DMS 273 (cell line): ENCODE data around the gene HTD2.

ENCODE experiments used
- DNase-seq: peaks from one replicate; lab custom pipeline; 2025; ENCODE audit not compliant: unreplicated experiment; lab: John Stamatoyannopoulos, UW

The HTD2 gene

DNA sequence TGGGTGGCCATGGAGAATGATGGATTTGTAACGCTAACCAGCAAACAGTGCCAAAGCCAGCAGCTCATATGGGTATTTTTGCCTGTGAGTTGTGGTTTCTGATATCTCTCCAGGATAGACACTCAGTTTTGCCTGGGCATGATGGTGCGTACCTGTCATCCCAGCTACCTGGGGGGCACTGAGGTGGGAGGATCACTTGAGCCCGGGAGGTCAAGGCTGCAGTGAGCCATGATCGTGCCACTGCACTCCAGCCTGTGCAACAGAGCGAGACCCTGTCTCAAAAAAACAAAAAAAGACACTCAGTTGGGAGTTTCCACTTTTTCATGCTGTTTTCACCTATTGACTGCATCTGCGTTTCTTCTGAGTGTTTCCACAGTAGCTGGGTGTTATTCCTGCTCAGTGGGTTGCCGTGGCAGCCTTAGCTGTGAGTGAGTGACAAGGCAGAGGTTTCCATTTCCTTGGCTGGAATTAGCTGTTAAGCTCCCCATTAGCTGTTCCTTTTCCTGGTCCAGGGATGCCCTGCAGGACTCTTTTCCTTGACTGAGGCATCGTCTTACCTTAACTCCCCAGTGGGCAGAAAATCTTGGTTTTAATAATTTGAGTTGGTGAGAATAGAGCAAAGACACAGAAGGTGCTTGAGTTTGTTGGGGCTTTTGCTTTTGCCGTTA is 14.5 kb upstream of the HTD2 start:
- no peak for DNase-seq

DNA sequence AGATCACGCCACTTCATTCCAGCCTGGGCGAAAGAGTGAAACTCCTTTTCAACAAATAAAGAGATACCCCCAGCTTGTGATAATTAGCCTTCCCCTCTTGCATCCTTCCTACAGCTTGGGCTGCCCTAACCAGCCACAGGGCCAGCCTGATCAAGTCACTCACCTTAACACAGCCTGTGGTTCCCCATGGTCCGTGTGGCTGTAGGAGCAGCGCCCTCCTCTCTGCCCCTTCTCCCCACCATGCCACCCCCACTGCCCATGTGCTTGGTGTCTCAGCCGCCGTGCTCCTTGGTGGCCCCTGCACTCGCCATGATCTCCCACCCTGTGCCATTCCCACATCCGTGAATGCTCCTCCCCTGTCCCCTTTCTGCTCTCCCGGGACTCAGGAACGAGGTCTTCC is 13.5 kb upstream of the HTD2 start:
- DNase-seq, result no peak

DNA sequence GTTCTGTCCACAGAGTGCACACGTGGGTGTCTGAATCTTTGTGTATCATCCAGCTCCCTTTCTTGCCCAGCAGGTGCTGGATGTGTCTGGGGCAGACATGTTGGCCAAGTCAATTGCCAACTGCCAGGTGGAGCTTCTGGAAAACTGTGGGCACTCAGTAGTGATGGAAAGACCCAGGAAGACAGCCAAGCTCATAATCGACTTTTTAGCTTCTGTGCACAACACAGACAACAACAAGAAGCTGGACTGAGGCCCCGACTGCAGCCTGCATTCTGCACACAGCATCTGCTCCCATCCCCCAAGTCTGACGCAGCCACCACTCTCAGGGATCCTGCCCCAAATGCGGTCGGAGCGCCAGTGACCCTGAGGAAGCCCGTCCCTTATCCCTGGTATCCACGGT is 12.8 kb upstream of the HTD2 start:
- DNase-seq, result no peak

DNA sequence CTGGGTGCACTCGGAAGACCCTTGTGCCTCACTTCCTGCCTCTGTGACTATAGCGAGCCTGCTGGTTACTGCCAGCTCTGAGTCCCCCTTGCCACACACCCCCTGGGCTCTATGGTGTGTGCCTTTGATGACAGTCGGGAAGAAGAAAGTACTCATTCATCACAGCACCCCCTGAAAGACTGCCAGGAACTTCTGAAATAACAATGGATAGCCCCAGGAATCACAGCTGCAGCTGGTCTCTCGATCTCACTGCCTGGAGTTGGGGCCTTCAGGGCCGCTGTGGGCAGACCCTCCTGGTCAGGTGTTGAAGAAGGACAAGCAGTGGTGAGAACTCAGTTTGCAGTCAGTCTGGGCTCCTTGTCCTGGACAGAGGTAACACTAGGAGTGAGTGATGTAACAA is 10.1 kb upstream of the HTD2 start:
- DNase-seq, result no peak

DNA sequence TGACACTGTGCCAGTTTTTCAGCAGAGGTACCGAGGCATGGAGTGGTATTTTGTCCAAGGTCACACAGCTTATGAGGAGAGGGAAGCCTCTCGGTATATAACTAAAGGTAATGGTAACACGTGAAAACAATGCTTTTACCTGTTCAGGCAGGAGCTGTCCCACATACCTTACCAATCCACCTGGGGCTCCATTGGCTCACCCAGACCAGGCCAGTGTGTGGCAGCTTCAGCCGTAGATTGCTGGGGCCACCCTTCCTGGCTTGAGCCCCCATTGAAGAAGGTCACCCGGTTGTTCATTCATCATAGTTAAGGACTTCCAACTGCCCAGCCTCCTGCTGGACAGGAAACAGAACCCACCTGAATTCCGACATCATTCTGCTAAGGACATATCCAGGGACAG is 9.5 kb upstream of the HTD2 start:
- DNase-seq, result no peak

DNA sequence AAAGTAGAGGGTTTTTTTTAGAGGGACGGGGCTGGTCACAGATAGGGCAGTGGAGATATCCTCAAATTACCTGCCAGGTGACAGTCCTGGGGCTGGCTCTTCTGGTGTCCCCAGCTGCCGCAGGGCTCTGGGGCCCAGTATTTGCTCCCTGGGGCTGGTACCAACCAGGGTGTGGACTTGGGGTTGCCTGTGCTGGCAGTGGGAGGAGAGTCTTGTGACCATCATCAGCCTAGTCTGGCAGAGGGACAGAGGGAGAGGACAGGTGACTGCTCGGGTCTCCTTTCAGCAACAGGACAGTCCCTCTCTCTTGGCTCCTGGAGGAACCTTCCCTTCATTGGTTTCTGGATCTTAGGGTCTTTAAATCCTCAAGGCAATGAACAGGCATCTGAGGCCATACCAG is 8.1 kb upstream of the HTD2 start:
- DNase-seq, result no peak

DNA sequence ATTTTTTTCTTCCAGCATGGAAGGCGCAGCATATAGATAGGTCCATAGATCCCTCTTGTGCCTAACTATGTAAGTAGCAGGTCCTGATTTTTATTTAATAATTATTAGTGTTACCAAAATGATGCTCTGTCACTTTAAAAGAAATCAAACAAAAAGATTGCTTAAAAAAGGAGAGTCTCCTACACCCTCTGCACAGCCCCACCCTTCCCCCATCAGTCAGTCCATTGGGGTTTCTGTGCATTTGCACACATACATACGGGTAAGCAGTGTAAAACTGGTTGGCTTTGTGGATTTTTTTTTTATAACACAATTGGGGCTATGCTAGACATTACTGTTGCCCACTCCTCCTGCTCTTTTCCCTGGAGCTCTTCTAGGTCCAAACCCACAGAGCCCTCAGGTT is 7.2 kb upstream of the HTD2 start:
- no peak for DNase-seq

DNA sequence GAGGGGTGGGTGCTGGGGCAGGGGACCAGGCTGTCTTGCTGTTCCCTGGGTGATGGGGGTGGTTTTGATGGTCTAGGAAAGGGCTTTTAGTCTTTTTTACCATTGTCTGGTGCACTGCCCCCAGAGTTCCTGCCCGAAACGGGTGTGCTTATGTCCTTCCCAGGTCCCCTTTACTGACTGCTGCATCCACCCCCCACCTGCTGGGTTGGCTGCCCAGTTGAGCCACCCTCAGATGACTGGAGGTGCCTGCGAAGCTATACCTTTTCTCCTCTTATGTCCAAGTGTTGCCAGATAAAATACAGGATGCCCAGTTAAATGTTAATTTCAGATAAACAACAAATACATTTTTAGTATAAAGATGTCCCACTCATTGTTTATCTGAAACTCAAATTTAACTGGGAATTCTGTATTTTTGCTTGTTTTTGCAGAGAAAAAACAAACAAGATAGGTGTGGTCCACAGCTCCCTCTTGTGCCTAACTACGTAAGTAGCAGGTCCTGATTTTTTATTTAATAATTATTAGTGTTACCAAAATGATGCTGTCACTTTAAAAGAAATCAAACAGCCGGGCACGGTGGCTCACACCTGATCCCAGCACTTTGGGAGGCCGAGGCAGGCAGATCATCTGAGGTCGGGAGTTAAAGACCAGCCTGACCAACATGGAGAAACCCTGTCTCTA is 6.3 kb upstream of the HTD2 start:
- DNase-seq, result peak; percentile 37

DNA sequence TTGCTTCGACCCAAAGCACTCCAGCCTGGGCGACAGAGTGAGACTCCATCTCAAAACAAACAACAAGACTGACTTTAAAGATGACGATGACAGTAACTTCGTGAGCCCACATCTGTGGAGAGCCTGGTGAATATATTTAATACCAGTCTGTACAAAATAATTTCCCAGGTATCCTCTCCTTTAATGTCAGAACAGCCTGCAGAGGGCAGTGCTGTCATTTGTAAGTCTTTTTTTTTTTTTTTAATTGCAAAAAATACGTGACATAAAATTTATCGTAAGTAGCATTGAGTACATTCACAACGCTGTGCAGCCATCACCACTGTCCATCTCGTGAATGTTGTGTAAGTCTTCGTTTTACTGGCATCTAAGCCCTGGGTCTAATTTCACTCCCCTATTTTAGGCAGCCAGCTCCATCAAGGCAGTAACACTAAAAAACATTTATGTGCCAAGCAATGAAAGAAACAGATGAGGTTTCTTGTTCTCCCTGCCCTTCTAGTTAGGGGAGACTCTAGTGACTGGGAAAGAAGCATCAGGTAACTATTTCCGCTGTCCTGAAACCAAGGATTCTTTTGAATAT is 1.4 kb downstream of the HTD2 start:
- DNase-seq, result peak; percentile 61

DNA sequence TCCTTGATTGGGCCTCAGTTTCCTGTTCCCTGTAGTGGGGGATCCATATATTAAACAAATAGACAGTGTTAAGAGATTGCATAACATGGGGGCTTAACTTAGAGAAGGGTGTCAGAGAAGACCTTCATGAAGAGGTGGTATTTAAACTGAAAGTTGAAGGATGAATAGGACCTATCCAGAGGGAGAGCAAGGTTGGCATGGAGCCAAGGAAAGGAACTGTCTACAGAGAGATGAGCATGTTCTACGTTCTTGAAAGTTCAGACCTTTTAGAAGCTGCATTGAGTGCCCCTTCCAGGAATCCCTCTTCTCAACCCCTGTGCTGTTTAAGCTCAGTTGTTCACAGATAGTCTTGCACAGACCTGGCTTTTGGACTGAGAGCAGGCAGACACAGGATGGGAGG is 2.4 kb downstream of the HTD2 start:
- peak; percentile 16 for DNase-seq

DNA sequence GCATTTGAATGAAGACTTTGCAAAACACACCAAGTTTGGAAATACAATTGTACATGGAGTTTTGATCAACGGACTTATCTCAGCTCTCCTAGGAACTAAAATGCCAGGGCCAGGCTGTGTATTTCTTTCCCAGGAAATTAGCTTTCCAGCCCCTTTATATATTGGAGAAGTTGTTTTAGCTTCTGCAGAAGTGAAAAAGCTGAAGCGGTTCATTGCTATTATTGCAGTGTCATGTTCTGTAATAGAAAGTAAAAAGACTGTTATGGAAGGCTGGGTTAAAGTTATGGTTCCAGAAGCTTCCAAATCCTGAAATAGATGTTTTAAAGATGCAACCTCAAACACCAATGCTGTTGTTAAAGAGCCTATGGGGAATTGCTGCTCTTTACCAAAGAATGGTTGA is 11.5 kb downstream of the HTD2 start:
- DNase-seq, result no peak

DNA sequence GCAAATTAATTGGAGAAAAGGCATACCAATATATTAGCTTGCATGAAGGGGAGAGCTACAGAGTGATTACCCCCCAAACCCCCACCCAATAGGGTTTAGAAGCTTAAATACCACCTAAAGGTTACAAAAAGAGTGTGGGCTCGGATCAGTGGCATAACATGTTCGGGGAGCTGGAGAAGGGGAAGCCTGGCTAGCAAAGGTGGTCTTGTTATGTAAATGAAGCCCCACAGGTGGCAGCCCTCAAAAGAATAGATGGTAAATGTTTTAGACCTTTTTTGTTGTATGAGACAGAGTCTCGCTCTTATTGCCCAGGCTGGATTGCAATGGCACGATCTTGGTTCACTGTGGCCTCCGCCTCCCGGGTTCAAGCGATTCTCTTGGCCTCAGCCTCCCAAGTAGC is 15.5 kb downstream of the HTD2 start:
- no peak for DNase-seq

DNA sequence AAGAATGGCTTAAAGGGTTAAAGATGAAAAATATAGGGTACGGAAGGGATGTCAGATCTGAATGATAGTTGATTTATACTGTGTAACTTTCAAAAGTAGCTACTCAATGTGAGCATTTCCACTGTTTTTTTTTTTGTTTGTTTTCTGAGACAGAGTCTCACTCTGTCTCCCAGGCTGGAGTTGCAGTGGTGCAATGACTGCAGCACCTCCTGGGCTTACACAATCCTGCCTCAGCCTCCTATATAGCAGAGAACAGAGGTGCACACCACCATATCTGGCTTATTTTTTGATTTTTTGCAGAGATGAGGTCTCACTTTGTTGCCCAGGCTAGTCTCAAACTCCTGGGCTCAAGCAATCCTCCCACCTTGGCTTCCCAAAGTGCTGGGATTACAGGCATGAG is 16.5 kb downstream of the HTD2 start:
- DNase-seq, result no peak

DNA sequence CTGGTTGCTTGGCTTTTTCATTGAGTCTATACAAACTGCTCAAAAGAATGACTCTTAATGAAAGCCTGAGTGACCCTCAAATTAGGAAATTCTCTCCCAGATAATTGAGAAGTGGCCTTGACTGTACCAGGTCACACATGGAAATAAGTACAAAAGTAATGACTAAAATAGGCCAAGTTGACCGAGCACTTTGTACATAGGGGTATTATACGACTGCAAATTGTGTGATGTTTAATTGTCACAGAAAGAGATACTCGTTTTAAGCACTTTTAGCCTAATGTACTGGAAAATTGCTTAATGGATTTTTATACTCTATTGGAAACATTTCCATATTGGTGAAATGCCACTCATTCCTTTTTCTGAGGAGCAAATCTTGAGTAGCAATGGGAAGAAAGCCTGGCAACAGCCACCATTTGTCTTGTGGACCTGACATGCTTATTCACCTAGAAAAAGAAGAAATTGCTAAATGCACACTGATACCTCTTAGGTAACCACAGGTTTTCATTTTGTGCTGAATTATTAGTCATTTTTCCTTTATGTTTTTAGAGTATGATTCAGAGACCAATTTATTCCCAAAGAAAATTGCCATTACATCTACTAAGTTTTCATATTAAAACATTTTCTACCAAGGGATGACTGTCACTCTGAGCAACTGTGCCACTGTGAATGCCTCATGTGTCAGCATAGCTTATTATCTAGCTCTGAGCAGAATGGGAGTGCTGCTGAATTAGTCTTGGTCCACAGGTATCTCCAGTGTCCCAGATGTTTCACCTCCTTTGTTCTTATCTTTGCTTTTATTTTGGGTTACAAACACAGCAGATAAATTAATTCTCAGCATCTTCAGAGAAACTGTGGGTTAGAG is 17.4 kb downstream of the HTD2 start:
- no peak for DNase-seq

DNA sequence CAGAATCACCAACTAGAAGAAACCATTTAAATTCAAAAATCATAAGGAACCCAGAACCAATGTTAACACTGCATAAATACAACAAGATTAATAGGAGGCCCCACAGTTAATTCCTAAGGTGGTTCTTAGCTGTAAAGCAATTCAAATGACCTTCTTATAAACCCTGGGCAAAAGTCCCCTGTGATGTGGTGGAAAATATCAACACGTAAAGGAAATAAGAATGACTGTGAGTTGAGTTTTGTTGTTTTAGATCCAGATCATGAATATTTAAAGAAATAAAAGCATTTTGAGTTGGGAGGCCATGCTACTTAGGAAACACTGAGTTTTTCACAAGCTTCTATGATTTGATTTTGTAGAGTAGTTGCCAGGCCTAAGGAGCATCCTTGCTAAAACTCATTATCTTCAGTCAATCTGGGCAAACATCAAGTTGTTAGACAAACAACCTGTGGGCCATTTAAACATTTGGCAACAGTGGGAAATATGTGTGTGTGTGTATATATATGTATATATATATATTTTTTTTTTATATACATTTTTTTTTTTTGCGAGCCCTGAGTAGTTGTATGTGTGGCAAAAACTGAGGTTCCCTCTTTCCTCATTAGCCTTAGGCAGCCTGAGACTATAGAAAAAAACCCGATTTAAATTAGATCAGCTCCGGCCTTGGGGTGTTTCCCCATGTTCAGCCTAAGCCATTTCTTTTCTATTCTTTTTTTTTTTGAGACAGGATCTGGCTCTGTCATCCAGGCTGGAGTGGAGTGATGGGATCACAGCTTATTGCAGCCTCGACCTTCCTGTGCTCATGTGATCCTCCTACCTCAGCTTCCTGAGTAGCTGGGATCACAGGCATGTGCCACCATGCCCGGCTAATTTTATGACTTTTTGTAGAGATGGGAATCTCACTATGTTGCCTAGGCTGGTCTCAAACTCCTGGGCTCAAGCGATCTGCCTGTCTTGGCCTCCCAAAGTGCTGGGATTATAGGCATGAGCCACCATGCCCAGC is 18.4 kb downstream of the HTD2 start:
- no peak for DNase-seq

DNA sequence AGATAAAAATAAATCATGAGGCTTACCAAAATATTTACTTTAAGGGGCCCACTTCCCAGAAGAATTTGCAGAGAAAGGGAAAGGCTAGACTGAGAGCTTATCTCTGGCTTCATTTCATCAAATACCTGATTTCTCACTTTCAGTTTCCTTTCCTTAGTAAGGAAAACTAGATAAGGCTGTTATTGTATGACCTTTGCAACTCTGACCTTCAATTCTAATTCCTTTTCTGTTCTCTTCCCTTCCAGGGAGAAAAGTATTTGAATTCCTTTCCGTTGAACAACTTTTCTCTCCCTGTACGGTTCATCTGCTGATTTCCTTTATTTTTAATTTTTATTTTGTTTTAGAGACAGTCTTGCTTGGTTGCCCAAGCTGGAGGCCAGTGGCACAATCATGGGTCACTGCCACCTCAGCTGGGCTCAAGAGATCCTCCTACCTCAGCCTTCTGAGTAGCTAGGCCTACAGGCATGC is 19.2 kb downstream of the HTD2 start:
- DNase-seq, result no peak

DNA sequence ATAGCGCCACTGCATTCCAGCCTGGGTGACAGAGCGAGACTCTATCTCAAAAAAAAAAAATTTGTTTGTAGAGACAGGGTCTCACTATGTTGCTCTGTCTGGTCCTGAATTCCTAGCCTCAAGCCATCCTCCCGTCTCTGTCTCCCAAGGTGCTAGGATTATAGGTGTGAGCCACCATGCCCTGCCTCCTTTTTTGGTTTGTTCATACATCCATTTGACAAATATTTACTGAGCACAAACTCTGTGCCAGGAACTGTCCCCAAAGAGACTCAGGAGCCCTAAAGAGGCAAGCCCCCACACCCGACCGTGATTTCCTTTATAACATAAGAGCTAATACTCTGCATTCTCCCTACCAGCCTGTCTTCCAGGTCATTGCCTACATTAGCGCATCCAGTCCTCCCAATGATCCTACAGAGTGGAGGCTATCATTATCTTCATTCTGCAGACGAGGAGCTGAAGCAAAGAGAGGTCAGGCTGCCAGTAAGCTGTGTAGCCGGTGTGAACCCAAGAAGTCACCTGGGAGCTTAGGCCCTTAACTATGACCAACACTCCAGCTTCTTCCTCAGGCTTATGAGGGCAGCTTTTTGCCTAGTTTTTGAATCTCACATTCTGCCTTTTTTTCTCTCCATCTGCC is 20.1 kb downstream of the HTD2 start:
- DNase-seq, result no peak

DNA sequence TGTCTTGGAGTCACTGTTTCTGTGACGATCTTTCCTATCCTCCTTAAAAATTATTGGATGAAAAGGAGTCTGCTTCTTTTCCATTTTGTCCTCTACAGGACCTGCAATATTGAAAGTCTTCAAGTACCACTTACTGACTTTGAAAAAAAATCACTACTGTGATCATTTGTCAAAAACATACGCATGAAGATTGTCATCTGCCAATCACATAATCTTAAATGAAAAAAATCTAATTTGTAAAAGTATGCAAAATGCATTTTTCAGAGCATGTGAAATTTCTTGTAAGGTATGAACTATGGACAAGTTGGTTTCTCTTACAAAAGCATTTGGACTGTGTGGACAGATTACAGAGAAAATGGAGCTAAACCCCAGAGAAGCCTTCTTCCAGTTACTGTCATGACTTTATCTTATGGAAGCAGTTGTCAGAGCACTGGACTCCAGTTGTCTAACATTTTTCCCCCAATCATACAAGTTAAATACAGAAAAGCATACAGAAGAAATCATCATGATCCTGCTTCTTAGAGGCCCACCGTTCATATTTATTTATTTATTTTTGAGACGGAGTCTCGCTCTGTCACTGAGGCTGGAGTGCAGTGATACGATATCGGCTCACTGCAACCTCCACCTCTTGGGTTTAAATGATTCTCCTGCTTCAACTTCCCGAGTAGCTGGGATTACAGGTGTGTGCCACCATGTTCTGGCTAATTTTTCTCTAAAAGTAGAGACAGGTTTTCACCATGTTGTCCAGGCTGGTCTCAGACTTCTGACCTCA is 23.0 kb downstream of the HTD2 start:
- no peak for DNase-seq

DNA sequence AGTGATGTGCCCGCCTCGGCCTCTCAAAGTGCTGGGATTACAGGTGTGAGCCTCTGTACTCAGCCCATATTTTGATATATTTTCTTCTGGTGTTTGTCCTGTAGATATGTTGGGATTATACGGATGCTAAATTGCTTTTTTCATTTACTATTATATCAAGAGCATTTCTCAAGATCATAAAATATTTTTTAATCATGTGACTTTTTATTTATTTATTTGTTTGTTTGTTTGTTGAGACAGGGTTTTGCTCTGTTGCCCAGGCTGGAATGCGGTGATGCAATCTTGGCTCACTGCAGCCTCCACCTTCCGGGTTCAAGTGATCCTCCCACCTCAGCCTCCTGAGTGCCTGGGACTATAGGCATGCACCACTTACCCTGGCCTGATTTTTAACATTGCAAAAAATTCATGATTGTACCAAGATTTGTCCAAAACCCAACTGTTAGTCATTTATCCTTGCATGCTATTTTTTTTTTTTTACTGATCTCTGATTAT is 23.6 kb downstream of the HTD2 start:
- no peak for DNase-seq
